Prostate gland (tissue), 2 donors: ENCODE data around the gene ADARB2. TPM values are rescaled to one million over a fixed set of nuclear protein-coding genes. Genes with fewer than 3 reads are reported as not detected.

ENCODE experiments used
- DNase-seq: peaks from one replicate; pipeline ENCODE4 v3.0.0-alpha.2; 2019; ENCODE audit warnings: low spot score
- H3K27ac ChIP-seq, 2 donors: fragments of 200-600 bp; sonication (generic); 2 replicates each; pipeline ENCODE4 v1.5.1; 2017 to 2019
- H3K27me3 ChIP-seq: fragments of 200-600 bp; sonication (generic); replicated peaks from 2 replicates; pipeline ENCODE4 v1.5.1; 2019; ENCODE audit not compliant: insufficient read depth
- H3K36me3 ChIP-seq, 2 donors: fragments of 200-600 bp; sonication (generic); 1 replicate in 1 of 2; 2 replicates in 1 of 2; pipeline versions ENCODE4 v1.5.1 to v1.8.1; 2017 to 2019
- H3K4me1 ChIP-seq: fragments of 200-600 bp; sonication (generic); replicated peaks from 2 replicates; pipeline ENCODE4 v1.5.1; 2019
- H3K4me3 ChIP-seq, 2 donors: fragments of 200-600 bp; sonication (generic); 2 replicates each; pipeline ENCODE4 v1.5.1; 2017 to 2019
- H3K9me3 ChIP-seq: fragments of 200-600 bp; sonication (generic); 2 replicates; pipeline ENCODE4 v1.5.1; 2017
- CTCF ChIP-seq, 4 experiments: fragments of 200-600 bp in 2 of 4; fragments of 450-650 bp in 2 of 4; sonication (generic) in 2 of 4; IDR thresholded peaks; 1 replicate in 3 of 4; 2 replicates in 1 of 4; pipeline ENCODE4 v1.5.1; 2016 to 2019; ENCODE audit warnings: antibody characterized with exemption in 4 of 4, mild to moderate bottlenecking in 2 of 4, moderate library complexity in 2 of 4
- POLR2A ChIP-seq: fragments of 450-650 bp; IDR thresholded peaks from one replicate; pipeline ENCODE4 v1.6.1; 2016; ENCODE audit warnings: antibody characterized with exemption, mild to moderate bottlenecking
- POLR2AphosphoS5 ChIP-seq: sonication (generic); formaldehyde crosslinking; IDR thresholded peaks from one replicate; pipeline ENCODE4 v1.6.1; 2017; ENCODE audit warnings: antibody characterized with exemption
- WGBS: methylation state at CpG from one replicate; pipeline ENCODE4 v1.1.5; 2018; 5-methylcytosine and 5-hydroxymethylcytosine counted together
- intact Hi-C: fragments of 100-400 bp; cut with DNase I; formaldehyde crosslinking; loops from one replicate; pipeline ENCODE4 v1.14.2; 2022
- total RNA-seq, 2 donors: library from RNA; depleted of rRNA; stranded (reverse); fragments of >200 nt; gene quantifications; one replicate each; pipeline ENCODE4 v1.1.0, GENCODE V29; 2016

ADARB2 gene
- total RNA-seq, 2 donors from 2014 or later, result 0.36 to 10.5 TPM

- WGBS, result 94% methylated on average over 14 of the region's 14 CpGs
- H3K27me3 ChIP-seq, result no peaks in the 10 kb centered on the region
- no peaks in the 10 kb centered on the region for H3K4me1 ChIP-seq
- TF ChIP-seq CTCF (IDR thresholded peaks at IDR 0.05) (no peak), POLR2A (no peak), POLR2AphosphoS5 (no peak)
- intact Hi-C loops, result no loop called here
- DNase-seq, result no peak
- H3K36me3 ChIP-seq, result no peaks in the 10 kb centered on the region
- H3K9me3 ChIP-seq, result no peaks in the 10 kb centered on the region
- no peak overlapping the region for H3K27ac ChIP-seq
- no peak overlapping the region for H3K4me3 ChIP-seq
Measured at GRCh38 chr10:1513221-1513620, 224.1 kb downstream of the ADARB2 start.

- WGBS, result 85% methylated on average over 15 of the region's 15 CpGs
- intact Hi-C loops, result no loop called here
Measured at GRCh38 chr10:1509011-1509530, 228.3 kb downstream of the ADARB2 start.

GRCh38 chr10:1508096-1508495 is 229.2 kb downstream of the ADARB2 start:
- H3K4me3 ChIP-seq, result no peak overlapping the region
- 95% methylated on average over 16 of the region's 16 CpGs for WGBS
- intact Hi-C loops, result no loop called here
- no peaks in the 10 kb centered on the region for H3K4me1 ChIP-seq
- H3K36me3 ChIP-seq, result no peaks in the 10 kb centered on the region
- TF ChIP-seq POLR2AphosphoS5 (no peak), CTCF (IDR thresholded peaks at IDR 0.05) (no peak), POLR2A (no peak)
- H3K27ac ChIP-seq, result no peak overlapping the region
- H3K27me3 ChIP-seq, result no peaks in the 10 kb centered on the region
- H3K9me3 ChIP-seq, result no peaks in the 10 kb centered on the region
- no peak for DNase-seq

More at GRCh38 chr10:1509011-1509530, 228.3 kb downstream of the ADARB2 start:
- DNase-seq, result no peak
- TF ChIP-seq CTCF (IDR thresholded peaks at IDR 0.05), result no peak
- TF ChIP-seq POLR2A, result no peak
- TF ChIP-seq POLR2AphosphoS5, result no peak
- Histone ChIP-seq H3K36me3 (no peaks in the 10 kb centered on the region), H3K9me3 (no peaks in the 10 kb centered on the region), H3K4me1 (no peaks in the 10 kb centered on the region), H3K27ac (no peak overlapping the region), H3K4me3 (no peak overlapping the region), H3K27me3 (no peaks in the 10 kb centered on the region)

GRCh38 chr10:1507436-1507835 is 229.9 kb downstream of the ADARB2 start:
- WGBS, result 82% methylated on average over 15 of the region's 15 CpGs
- Histone ChIP-seq H3K9me3 (no peaks in the 10 kb centered on the region), H3K27ac (no peak overlapping the region), H3K4me3 (no peak overlapping the region), H3K4me1 (no peaks in the 10 kb centered on the region), H3K36me3 (no peaks in the 10 kb centered on the region), H3K27me3 (no peaks in the 10 kb centered on the region)
- DNase-seq, result no peak
- intact Hi-C loops, result no loop called here
- TF ChIP-seq CTCF (IDR thresholded peaks at IDR 0.05) (no peak), POLR2AphosphoS5 (no peak)

GRCh38 chr10:1504940-1505339 is 232.4 kb downstream of the ADARB2 start:
- no peak overlapping the region for H3K4me3 ChIP-seq
- 96% methylated on average over 8 of the region's 8 CpGs for WGBS
- no peak overlapping the region for H3K27ac ChIP-seq
- no peak for DNase-seq
- no peak for TF ChIP-seq CTCF (IDR thresholded peaks at IDR 0.05)
- TF ChIP-seq POLR2AphosphoS5, result no peak
- no peak for TF ChIP-seq POLR2A
- no peaks in the 10 kb centered on the region for H3K27me3 ChIP-seq
- intact Hi-C loops, result no loop called here
- H3K36me3 ChIP-seq, result no peaks in the 10 kb centered on the region
- H3K9me3 ChIP-seq, result no peaks in the 10 kb centered on the region
- H3K4me1 ChIP-seq, result no peaks in the 10 kb centered on the region
